ENCODE data around the gene RPS6KA6. TPM values are rescaled to one million over a fixed set of nuclear protein-coding genes. Genes with fewer than 3 reads are reported as not detected.

Gene RPS6KA6
- total RNA-seq, 1 donor from 2014 or later = 7.1 TPM

GRCh38 chrX:84156821-84157220 is 31.2 kb downstream of the RPS6KA6 start:
- Mint-ChIP-seq H3K4me1 (ENCODE audit: low read depth, unreplicated experiment) (peaks cover 3% of the 10 kb centered on the region), H3K36me3 (ENCODE audit: low read depth, unreplicated experiment) (no peaks in the 10 kb centered on the region), H3K9me3 (ENCODE audit: unreplicated experiment) (no peaks in the 10 kb centered on the region), H3K27ac (ENCODE audit: unreplicated experiment) (no peak overlapping the region), H3K27me3 (ENCODE audit: low read depth, unreplicated experiment) (no peaks in the 10 kb centered on the region), H3K4me3 (ENCODE audit: unreplicated experiment) (no peak overlapping the region)
- Histone ChIP-seq H3K9ac (ENCODE audit: low read length) (no peak overlapping the region), H3K27ac (ENCODE audit: low read depth, low read length) (no peak overlapping the region), H3K9me3 (ENCODE audit: insufficient read depth, low read depth, low read length) (no peaks in the 10 kb centered on the region), H3K4me3 (ENCODE audit: insufficient read depth, low read depth, low read length) (no peak overlapping the region), H3K79me2 (ENCODE audit: insufficient read depth, low read length) (no peaks in the 10 kb centered on the region), H3K4me1 (ENCODE audit: insufficient read depth, low read length) (no peaks in the 10 kb centered on the region), H3K4me2 (ENCODE audit: low read length) (no peak overlapping the region), H3K36me3 (ENCODE audit: insufficient read depth, low read length) (no peaks in the 10 kb centered on the region), H3K27me3 (ENCODE audit: insufficient read depth, low read length) (no peaks in the 10 kb centered on the region), H2AFZ (ENCODE audit: low read depth, low read length) (no peak overlapping the region), H4K20me1 (ENCODE audit: insufficient read depth, low read length) (no peaks in the 10 kb centered on the region)
- peak; percentile 41 for DNase-seq (ENCODE audit: low read depth)
- peak; percentile 95 for FAIRE-seq
- TF ChIP-seq, protein P1, sequence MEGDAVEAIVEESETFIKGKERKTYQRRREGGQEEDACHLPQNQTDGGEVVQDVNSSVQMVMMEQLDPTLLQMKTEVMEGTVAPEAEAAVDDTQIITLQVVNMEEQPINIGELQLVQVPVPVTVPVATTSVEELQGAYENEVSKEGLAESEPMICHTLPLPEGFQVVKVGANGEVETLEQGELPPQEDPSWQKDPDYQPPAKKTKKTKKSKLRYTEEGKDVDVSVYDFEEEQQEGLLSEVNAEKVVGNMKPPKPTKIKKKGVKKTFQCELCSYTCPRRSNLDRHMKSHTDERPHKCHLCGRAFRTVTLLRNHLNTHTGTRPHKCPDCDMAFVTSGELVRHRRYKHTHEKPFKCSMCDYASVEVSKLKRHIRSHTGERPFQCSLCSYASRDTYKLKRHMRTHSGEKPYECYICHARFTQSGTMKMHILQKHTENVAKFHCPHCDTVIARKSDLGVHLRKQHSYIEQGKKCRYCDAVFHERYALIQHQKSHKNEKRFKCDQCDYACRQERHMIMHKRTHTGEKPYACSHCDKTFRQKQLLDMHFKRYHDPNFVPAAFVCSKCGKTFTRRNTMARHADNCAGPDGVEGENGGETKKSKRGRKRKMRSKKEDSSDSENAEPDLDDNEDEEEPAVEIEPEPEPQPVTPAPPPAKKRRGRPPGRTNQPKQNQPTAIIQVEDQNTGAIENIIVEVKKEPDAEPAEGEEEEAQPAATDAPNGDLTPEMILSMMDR (IDR thresholded peaks at IDR 0.05; ENCODE audit: insufficient read depth, low read depth, low read length) = no peak
- no peak for TF ChIP-seq EZH2 (IDR thresholded peaks at IDR 0.05; ENCODE audit: insufficient read depth, low read length)

DNA sequence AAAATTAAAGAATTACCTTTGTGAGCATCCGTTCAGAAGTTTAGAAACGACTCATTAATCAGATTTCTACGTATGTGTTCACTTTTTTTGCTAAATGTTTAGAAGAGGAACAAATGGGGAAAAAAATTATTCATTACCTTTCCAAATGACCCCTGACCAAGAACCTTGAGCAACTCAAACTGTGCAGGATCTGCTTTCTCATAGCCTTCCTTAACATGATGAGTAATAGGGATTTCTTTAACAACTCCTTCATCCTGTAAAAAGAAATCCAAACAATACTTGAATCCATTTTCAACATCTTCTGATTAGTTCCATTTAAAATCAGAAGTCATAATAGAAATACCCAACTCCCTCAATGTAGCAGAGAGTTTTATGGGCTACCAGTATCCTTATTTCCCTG is 32.1 kb downstream of the RPS6KA6 start:
- no peak overlapping the region for H3K4me3 ChIP-seq (ENCODE audit: insufficient read depth, low read depth, low read length)
- H3K27ac ChIP-seq (ENCODE audit: low read depth, low read length) = no peak overlapping the region
- FAIRE-seq = peak; percentile 95
- Mint-ChIP-seq H3K4me1 (ENCODE audit: low read depth, unreplicated experiment) (peaks cover 3% of the 10 kb centered on the region), H3K36me3 (ENCODE audit: low read depth, unreplicated experiment) (no peaks in the 10 kb centered on the region), H3K9me3 (ENCODE audit: unreplicated experiment) (no peaks in the 10 kb centered on the region), H3K27me3 (ENCODE audit: low read depth, unreplicated experiment) (no peaks in the 10 kb centered on the region), H3K27ac (ENCODE audit: unreplicated experiment) (no peak overlapping the region), H3K4me3 (ENCODE audit: unreplicated experiment) (no peak overlapping the region)
- no peak overlapping the region for H2AFZ ChIP-seq (ENCODE audit: low read depth, low read length)
- H3K9ac ChIP-seq (ENCODE audit: low read length) = no peak overlapping the region
- no peaks in the 10 kb centered on the region for H3K9me3 ChIP-seq (ENCODE audit: insufficient read depth, low read depth, low read length)
- H3K27me3 ChIP-seq (ENCODE audit: insufficient read depth, low read length) = no peaks in the 10 kb centered on the region
- H3K4me1 ChIP-seq (ENCODE audit: insufficient read depth, low read length) = no peaks in the 10 kb centered on the region
- TF ChIP-seq, protein P1 (IDR thresholded peaks at IDR 0.05; ENCODE audit: insufficient read depth, low read depth, low read length) = no peak
- no peak for TF ChIP-seq EZH2 (IDR thresholded peaks at IDR 0.05; ENCODE audit: insufficient read depth, low read length)
- no peaks in the 10 kb centered on the region for H4K20me1 ChIP-seq (ENCODE audit: insufficient read depth, low read length)
- no peak overlapping the region for H3K4me2 ChIP-seq (ENCODE audit: low read length)
- H3K79me2 ChIP-seq (ENCODE audit: insufficient read depth, low read length) = no peaks in the 10 kb centered on the region
- DNase-seq (ENCODE audit: low read depth) = peak; percentile 13
- no peaks in the 10 kb centered on the region for H3K36me3 ChIP-seq (ENCODE audit: insufficient read depth, low read length)

- no peak overlapping the region for H3K27ac Mint-ChIP-seq (ENCODE audit: unreplicated experiment)
- no peaks in the 10 kb centered on the region for H3K27me3 Mint-ChIP-seq (ENCODE audit: low read depth, unreplicated experiment)
- Histone ChIP-seq H3K27me3 (ENCODE audit: insufficient read depth, low read length) (no peaks in the 10 kb centered on the region), H3K4me1 (ENCODE audit: insufficient read depth, low read length) (no peaks in the 10 kb centered on the region), H3K9ac (ENCODE audit: low read length) (no peak overlapping the region), H4K20me1 (ENCODE audit: insufficient read depth, low read length) (no peaks in the 10 kb centered on the region), H3K27ac (ENCODE audit: low read depth, low read length) (no peak overlapping the region), H3K79me2 (ENCODE audit: insufficient read depth, low read length) (no peaks in the 10 kb centered on the region), H3K4me3 (ENCODE audit: insufficient read depth, low read depth, low read length) (no peak overlapping the region), H2AFZ (ENCODE audit: low read depth, low read length) (no peak overlapping the region), H3K36me3 (ENCODE audit: insufficient read depth, low read length) (no peaks in the 10 kb centered on the region), H3K4me2 (ENCODE audit: low read length) (no peak overlapping the region), H3K9me3 (ENCODE audit: insufficient read depth, low read depth, low read length) (no peaks in the 10 kb centered on the region)
- H3K36me3 Mint-ChIP-seq (ENCODE audit: low read depth, unreplicated experiment) = no peaks in the 10 kb centered on the region
- H3K4me3 Mint-ChIP-seq (ENCODE audit: unreplicated experiment) = no peak overlapping the region
- TF ChIP-seq, protein P1 (IDR thresholded peaks at IDR 0.05; ENCODE audit: insufficient read depth, low read depth, low read length) = no peak
- TF ChIP-seq EZH2 (IDR thresholded peaks at IDR 0.05; ENCODE audit: insufficient read depth, low read length) = no peak
- peaks cover 3% of the 10 kb centered on the region for H3K9me3 Mint-ChIP-seq (ENCODE audit: unreplicated experiment)
- peak; percentile 92 for FAIRE-seq
- peaks cover 3% of the 10 kb centered on the region for H3K4me1 Mint-ChIP-seq (ENCODE audit: low read depth, unreplicated experiment)
- peak; percentile 57 for DNase-seq (ENCODE audit: low read depth)
Observed at GRCh38 chrX:84153538-84153937, 34.5 kb downstream of the RPS6KA6 start.
